OCI-LY7 (cell line): ENCODE data around the gene LAMA1.

Experiments
- CTCF ChIP-seq: fragments of 200-600 bp; sonication (generic); conservative IDR thresholded peaks from 2 replicates; pipeline ENCODE4 v1.5.1; 2014; ENCODE audit warnings: mild to moderate bottlenecking, antibody characterized with exemption, low read length, moderate library complexity, mixed read lengths
- EZH2phosphoT487 ChIP-seq: fragments of 200-600 bp; sonication (generic); IDR thresholded peaks from 2 replicates; pipeline ENCODE4 v1.6.1; 2018; ENCODE audit warnings: low read depth, borderline replicate concordance, mild to moderate bottlenecking, mixed run types, antibody characterized with exemption, low read length, moderate library complexity, mixed read lengths

- no peak for TF ChIP-seq CTCF
- TF ChIP-seq EZH2phosphoT487 = no peak
Observed at GRCh38 chr18:6947338-6948030, 170.1 kb downstream of the LAMA1 start.
